Natural killer cell treated with Interleukin-12 subunit alpha and Interleukin-12 subunit beta and Interleukin-15 and Interleukin-18, amount 100 ng/mL, for 72 hours (primary cell): ENCODE data around the gene NTRK3. TPM values are rescaled to one million over a fixed set of nuclear protein-coding genes. Genes with fewer than 3 reads are reported as not detected.

Source experiments
- ATAC-seq, 2 donors: fragments of 150-1000 bp; cut with Tn5 transposase in 1 of 2; sonication (Bioruptor Pico), chemical (Tn5 transposase) in 1 of 2; 2 replicates each; pipeline ENCODE4 v1.10.0; 2021
- DNase-seq: peaks from one replicate; pipeline ENCODE4 v3.0.0; 2022; ENCODE audit warnings: low spot score
- H3K27ac Mint-ChIP-seq, 2 donors: 1 replicate in 1 of 2; 2 replicates in 1 of 2; pipeline ENCODE4 v1.8.0; 2022; ENCODE audit warnings: mixed read lengths in 2 of 2, mild to moderate bottlenecking in 1 of 2, moderate library complexity in 1 of 2
- H3K27me3 Mint-ChIP-seq, 2 donors: 1 replicate in 1 of 2; 2 replicates in 1 of 2; pipeline ENCODE4 v1.8.0; 2022; ENCODE audit warnings: mixed read lengths in 2 of 2
- H3K36me3 Mint-ChIP-seq: one replicate; pipeline ENCODE4 v1.8.0; 2022; ENCODE audit warnings: mixed read lengths
- H3K4me1 Mint-ChIP-seq, 2 donors: 1 replicate in 1 of 2; 2 replicates in 1 of 2; pipeline ENCODE4 v1.8.0; 2022; ENCODE audit warnings: low read depth in 2 of 2, mixed read lengths in 2 of 2, mild to moderate bottlenecking in 1 of 2
- H3K4me3 Mint-ChIP-seq: one replicate; pipeline ENCODE4 v1.8.0; 2022; ENCODE audit warnings: mixed read lengths
- H3K9me3 Mint-ChIP-seq: 2 replicates; pipeline ENCODE4 v1.8.0; 2022; ENCODE audit warnings: mixed read lengths
- total RNA-seq, 2 donors: library from RNA; stranded (reverse); gene quantifications; one replicate each; pipeline ENCODE4 v1.2.3, GENCODE V29; 2022

NTRK3 gene
- total RNA-seq, 2 donors from 2014 or later, result 0.42 to 1.2 TPM

- H3K27ac Mint-ChIP-seq, result no peak overlapping the region
- H3K9me3 Mint-ChIP-seq, result peaks cover 6% of the 10 kb centered on the region
- H3K4me3 Mint-ChIP-seq, result no peak overlapping the region
- ATAC-seq, result peak in 1 of 2 donors; percentile 43
- no peak for DNase-seq
- no peaks in the 10 kb centered on the region for H3K4me1 Mint-ChIP-seq
- H3K36me3 Mint-ChIP-seq, result no peaks in the 10 kb centered on the region
- no peaks in the 10 kb centered on the region for H3K27me3 Mint-ChIP-seq
Observed at GRCh38 chr15:87901008-87901407, 355.5 kb downstream of the NTRK3 start.

GRCh38 chr15:87896936-87897335, 359.6 kb downstream of the NTRK3 start:
- no peak for ATAC-seq
- H3K9me3 Mint-ChIP-seq, result peaks cover 2% of the 10 kb centered on the region
- H3K27ac Mint-ChIP-seq, result no peak overlapping the region

GRCh38 chr15:87887177-87887576, 369.4 kb downstream of the NTRK3 start:
- DNase-seq (no peak), ATAC-seq (no peak)
- Mint-ChIP-seq H3K9me3 (peaks cover 2% of the 10 kb centered on the region), H3K36me3 (no peaks in the 10 kb centered on the region), H3K4me3 (no peak overlapping the region), H3K27ac (no peak overlapping the region), H3K27me3 (peaks cover 3 to 9% of the 10 kb centered on the region in 2 donors), H3K4me1 (no peaks in the 10 kb centered on the region)

More at GRCh38 chr15:87896936-87897335, 359.6 kb downstream of the NTRK3 start:
- H3K4me3 Mint-ChIP-seq, result no peak overlapping the region
- no peaks in the 10 kb centered on the region for H3K36me3 Mint-ChIP-seq
- no peak for DNase-seq
- H3K27me3 Mint-ChIP-seq, result peaks cover 0 to under 1% of the 10 kb centered on the region in 2 donors
- no peaks in the 10 kb centered on the region for H3K4me1 Mint-ChIP-seq

- Mint-ChIP-seq H3K4me1 (no peaks in the 10 kb centered on the region), H3K27ac (no peak overlapping the region), H3K9me3 (no peaks in the 10 kb centered on the region), H3K27me3 (no peaks in the 10 kb centered on the region), H3K36me3 (no peaks in the 10 kb centered on the region), H3K4me3 (no peak overlapping the region)
- no peak for ATAC-seq
- DNase-seq, result no peak
Observed at GRCh38 chr15:87881026-87881425, 375.5 kb downstream of the NTRK3 start.

DNA sequence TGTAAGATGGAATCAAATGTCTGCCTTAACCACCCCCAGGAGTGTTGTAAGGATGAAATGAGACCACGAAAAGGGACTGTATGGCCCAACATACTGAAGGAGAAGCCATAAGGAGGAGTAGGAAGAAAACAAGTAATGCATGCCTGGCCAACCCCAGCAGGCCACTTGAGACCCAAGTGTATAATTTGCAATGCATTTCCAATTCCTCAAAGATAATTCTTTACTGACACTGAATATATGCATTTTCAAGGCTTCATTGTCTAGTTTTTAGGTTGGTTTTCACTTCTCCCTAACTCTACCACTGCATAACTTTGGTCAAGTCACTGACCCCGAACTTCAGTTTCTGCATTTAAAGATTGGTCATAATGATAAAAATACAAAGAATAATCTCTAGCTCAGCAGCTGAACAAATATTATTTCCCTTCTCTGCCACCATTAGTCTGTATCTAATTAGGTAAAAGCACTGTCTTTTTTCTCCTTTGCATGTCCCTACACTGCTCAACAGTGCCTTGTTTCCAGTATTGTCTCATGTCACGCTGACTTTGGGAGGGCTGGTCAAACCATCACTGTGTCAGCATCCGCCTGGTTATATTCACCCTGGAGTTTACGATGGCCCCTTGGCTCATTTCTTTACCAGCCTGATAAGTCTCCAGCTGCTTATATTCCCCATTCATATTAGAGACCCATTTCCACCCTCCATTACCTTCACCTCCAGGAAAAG, 378.6 kb downstream of the NTRK3 start:
- Mint-ChIP-seq H3K36me3 (no peaks in the 10 kb centered on the region), H3K27ac (no peak overlapping the region), H3K27me3 (no peaks in the 10 kb centered on the region), H3K4me3 (no peak overlapping the region), H3K9me3 (no peaks in the 10 kb centered on the region), H3K4me1 (no peaks in the 10 kb centered on the region)
- DNase-seq, result no peak
- ATAC-seq, result no peak

DNA sequence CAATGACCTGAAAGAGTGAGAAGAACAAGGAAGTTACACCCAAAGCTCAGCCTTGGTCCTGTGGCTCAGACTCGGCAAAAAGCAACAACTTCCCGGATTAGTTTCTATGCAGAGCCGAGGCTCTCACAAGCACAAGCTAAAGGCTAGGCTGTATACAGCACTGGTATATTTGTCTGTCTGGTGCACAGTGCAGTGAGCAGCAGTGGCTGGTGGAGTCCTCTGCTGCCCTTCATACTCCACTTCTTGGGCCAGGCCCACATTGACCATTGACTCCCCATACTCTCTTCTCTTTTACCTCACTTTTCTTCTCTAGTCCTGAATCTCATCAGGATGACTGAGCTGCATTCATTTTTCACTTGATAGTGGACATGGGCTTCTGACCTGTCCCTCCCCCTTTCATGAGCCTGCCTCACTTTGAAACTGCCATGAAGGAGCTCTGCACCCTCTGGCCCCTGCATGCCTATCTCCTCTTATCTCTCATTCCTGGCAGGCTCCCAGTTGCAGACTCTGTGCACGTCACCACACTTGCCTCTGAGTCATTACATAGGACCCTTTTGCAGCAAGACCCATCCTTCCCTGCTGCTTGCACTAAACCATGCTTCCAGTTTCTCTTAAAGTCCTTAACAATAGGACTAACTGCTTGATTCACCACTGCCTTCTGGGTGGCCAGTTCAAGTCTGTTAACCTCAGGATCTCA, 379.3 kb downstream of the NTRK3 start:
- Mint-ChIP-seq H3K27me3 (no peaks in the 10 kb centered on the region), H3K27ac (no peak overlapping the region), H3K4me3 (no peak overlapping the region), H3K36me3 (no peaks in the 10 kb centered on the region), H3K4me1 (no peaks in the 10 kb centered on the region), H3K9me3 (no peaks in the 10 kb centered on the region)
- DNase-seq, result no peak
- ATAC-seq, result no peak

GRCh38 chr15:87874896-87875711, 381.4 kb downstream of the NTRK3 start:
- Mint-ChIP-seq H3K36me3 (no peaks in the 10 kb centered on the region), H3K4me3 (no peak overlapping the region), H3K9me3 (no peaks in the 10 kb centered on the region), H3K4me1 (no peaks in the 10 kb centered on the region), H3K27ac (no peak overlapping the region), H3K27me3 (no peaks in the 10 kb centered on the region)
- ATAC-seq, result no peak
- no peak for DNase-seq

DNA sequence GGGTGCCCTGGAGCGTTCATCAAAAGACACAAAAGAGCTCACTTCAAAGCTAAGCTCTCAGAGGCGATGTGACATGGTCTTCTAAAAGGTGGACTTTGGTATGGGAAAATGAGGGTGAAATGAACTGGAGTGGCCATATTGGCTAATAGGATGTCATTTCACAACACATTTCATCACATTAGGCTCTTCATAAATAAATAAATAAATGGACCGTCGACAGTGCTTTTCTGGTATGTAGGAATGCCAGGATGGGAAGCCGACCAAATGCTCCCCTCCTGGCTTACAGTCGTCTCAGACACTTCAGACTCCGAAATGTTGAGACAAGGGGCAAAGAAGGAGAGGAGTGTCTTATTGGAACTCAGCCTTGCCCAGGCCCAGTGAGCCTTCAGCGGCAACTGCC, 383.0 kb downstream of the NTRK3 start:
- H3K4me3 Mint-ChIP-seq, result no peak overlapping the region
- ATAC-seq (no peak), DNase-seq (no peak)
- H3K27ac Mint-ChIP-seq, result no peak overlapping the region
- no peaks in the 10 kb centered on the region for H3K27me3 Mint-ChIP-seq
- H3K36me3 Mint-ChIP-seq, result no peaks in the 10 kb centered on the region
- no peaks in the 10 kb centered on the region for H3K9me3 Mint-ChIP-seq
- no peaks in the 10 kb centered on the region for H3K4me1 Mint-ChIP-seq

GRCh38 chr15:87871731-87872320, 384.7 kb downstream of the NTRK3 start:
- Mint-ChIP-seq H3K9me3 (no peaks in the 10 kb centered on the region), H3K4me3 (no peak overlapping the region), H3K4me1 (no peaks in the 10 kb centered on the region), H3K27me3 (no peaks in the 10 kb centered on the region), H3K36me3 (no peaks in the 10 kb centered on the region), H3K27ac (no peak overlapping the region)
- DNase-seq (no peak), ATAC-seq (no peak)

GRCh38 chr15:87871258-87871681, 385.3 kb downstream of the NTRK3 start:
- H3K4me1 Mint-ChIP-seq, result no peaks in the 10 kb centered on the region

DNA sequence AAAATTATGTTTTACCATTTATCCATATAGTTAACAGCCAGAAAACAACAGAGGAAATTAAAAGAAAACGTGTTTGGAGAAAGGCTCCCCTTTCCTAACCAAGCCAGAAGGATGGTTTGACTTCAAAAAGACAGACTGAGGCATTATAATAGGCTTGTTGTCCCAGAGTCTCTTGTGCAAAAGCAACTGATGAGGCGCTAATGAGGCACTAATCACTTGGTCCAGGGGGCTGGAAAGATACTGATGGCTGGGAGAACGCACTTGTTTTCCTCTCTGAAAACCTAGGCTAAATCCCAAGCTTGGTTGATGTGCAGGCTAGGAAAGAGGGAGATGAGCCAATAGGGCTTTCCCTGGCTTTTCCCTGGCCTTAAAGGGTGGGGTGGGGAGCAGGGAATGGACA, 389.6 kb downstream of the NTRK3 start:
- Mint-ChIP-seq H3K9me3 (peaks cover 3% of the 10 kb centered on the region), H3K4me1 (no peaks in the 10 kb centered on the region), H3K4me3 (no peak overlapping the region), H3K27ac (no peak overlapping the region), H3K27me3 (no peaks in the 10 kb centered on the region), H3K36me3 (no peaks in the 10 kb centered on the region)
- no peak for DNase-seq
- no peak for ATAC-seq

More at GRCh38 chr15:87871258-87871681, 385.3 kb downstream of the NTRK3 start:
- Mint-ChIP-seq H3K9me3 (no peaks in the 10 kb centered on the region), H3K4me3 (no peak overlapping the region), H3K27me3 (no peaks in the 10 kb centered on the region), H3K27ac (no peak overlapping the region), H3K36me3 (no peaks in the 10 kb centered on the region)
- DNase-seq (no peak), ATAC-seq (no peak)

GRCh38 chr15:87863152-87863551, 393.4 kb downstream of the NTRK3 start:
- Mint-ChIP-seq H3K36me3 (no peaks in the 10 kb centered on the region), H3K4me1 (no peaks in the 10 kb centered on the region), H3K27ac (no peak overlapping the region)

GRCh38 chr15:87860743-87861142, 395.8 kb downstream of the NTRK3 start:
- H3K27me3 Mint-ChIP-seq, result no peaks in the 10 kb centered on the region
- H3K4me1 Mint-ChIP-seq, result no peaks in the 10 kb centered on the region
- H3K36me3 Mint-ChIP-seq, result no peaks in the 10 kb centered on the region
- ATAC-seq, result no peak
- DNase-seq, result no peak
- H3K4me3 Mint-ChIP-seq, result no peak overlapping the region
- no peak overlapping the region for H3K27ac Mint-ChIP-seq
- peaks cover 3% of the 10 kb centered on the region for H3K9me3 Mint-ChIP-seq

More at GRCh38 chr15:87863152-87863551, 393.4 kb downstream of the NTRK3 start:
- H3K4me3 Mint-ChIP-seq, result no peak overlapping the region
- ATAC-seq, result no peak
- H3K9me3 Mint-ChIP-seq, result peaks cover 3% of the 10 kb centered on the region
- DNase-seq, result no peak
- H3K27me3 Mint-ChIP-seq, result no peaks in the 10 kb centered on the region
